Liver (tissue), 9 donors: ENCODE results near the gene WDR81. TPM values are rescaled to one million over a fixed set of nuclear protein-coding genes. Genes with fewer than 3 reads are reported as not detected.
A peak's percentile ranks its signal among the peaks of the same experiment; 100 is the strongest.

ENCODE experiments used
- DNase-seq: peaks from one replicate; pipeline ENCODE4 v3.0.0-alpha.2; 2017; ENCODE audit warnings: low spot score
- H3K27ac ChIP-seq, 2 donors: one replicate each; pipeline ENCODE4 v1.7.0; 2013; ENCODE audit warnings: inconsistent platforms in 2 of 2, low read length in 2 of 2, control low read depth in 1 of 2, low read depth in 1 of 2, mild to moderate bottlenecking in 1 of 2
- H3K27me3 ChIP-seq, 4 donors: one replicate each; pipeline versions ENCODE4 v1.6.1 to v1.7.0; 2013; ENCODE audit warnings: low read length in 3 of 4, inconsistent platforms in 1 of 4, mild to moderate bottlenecking in 1 of 4, moderate library complexity in 1 of 4; ENCODE audit not compliant: control insufficient read depth in 4 of 4, insufficient read depth in 4 of 4
- H3K36me3 ChIP-seq, 4 donors: one replicate each; pipeline versions ENCODE4 v1.6.1 to v1.7.0; 2013; ENCODE audit warnings: low read length in 3 of 4, mild to moderate bottlenecking in 3 of 4, low read depth in 1 of 4, moderate library complexity in 1 of 4; ENCODE audit not compliant: control insufficient read depth in 4 of 4, insufficient read depth in 3 of 4
- H3K4me1 ChIP-seq, 4 donors: one replicate each; pipeline versions ENCODE4 v1.6.1 to v1.7.0; 2013; ENCODE audit warnings: low read length in 3 of 4, mild to moderate bottlenecking in 3 of 4, moderate library complexity in 1 of 4; ENCODE audit not compliant: control insufficient read depth in 4 of 4, insufficient read depth in 4 of 4
- H3K4me3 ChIP-seq, 3 donors: one replicate each; pipeline versions ENCODE4 v1.6.1 to v1.7.0; 2013; ENCODE audit warnings: low read length in 3 of 3, control low read depth in 1 of 3, low read depth in 1 of 3, mild to moderate bottlenecking in 1 of 3
- H3K9ac ChIP-seq, 2 donors: one replicate each; pipeline ENCODE4 v1.7.0; 2013; ENCODE audit warnings: low read length in 2 of 2, mild to moderate bottlenecking in 2 of 2, moderate library complexity in 2 of 2, control low read depth in 1 of 2, low read depth in 1 of 2
- H3K9me3 ChIP-seq, 4 donors: one replicate each; pipeline versions ENCODE4 v1.6.1 to v1.7.0; 2013; ENCODE audit warnings: low read length in 3 of 4; ENCODE audit not compliant: control insufficient read depth in 4 of 4
- EGR1 ChIP-seq, 2 donors: IDR thresholded peaks; 2 replicates each; pipeline ENCODE4 v1.6.1; 2016 to 2018; ENCODE audit warnings: antibody characterized with exemption in 2 of 2, low read depth in 2 of 2
- FOXA1 ChIP-seq: IDR thresholded peaks from 2 replicates; pipeline ENCODE4 v1.6.1; 2016; ENCODE audit warnings: antibody characterized with exemption
- FOXA2 ChIP-seq: IDR thresholded peaks from 2 replicates; pipeline ENCODE4 v1.6.1; 2016; ENCODE audit warnings: antibody characterized with exemption
- GABPA ChIP-seq, 2 donors: IDR thresholded peaks in 1 of 2; conservative IDR thresholded peaks in 1 of 2; 2 replicates each; pipeline ENCODE4 v1.6.1; 2016; ENCODE audit warnings: antibody characterized with exemption in 2 of 2, mild to moderate bottlenecking in 1 of 2, moderate library complexity in 1 of 2
- HNF4A ChIP-seq, 2 donors: conservative IDR thresholded peaks; 2 replicates each; pipeline ENCODE4 v1.6.1; 2016; ENCODE audit warnings: antibody characterized with exemption in 2 of 2, mild to moderate bottlenecking in 2 of 2
- HNF4G ChIP-seq: IDR thresholded peaks from 2 replicates; pipeline ENCODE4 v1.6.1; 2016; ENCODE audit warnings: antibody characterized with exemption
- JUND ChIP-seq, 2 donors: IDR thresholded peaks; 2 replicates each; pipeline ENCODE4 v1.6.1; 2016; ENCODE audit warnings: antibody characterized with exemption in 2 of 2
- NR2F2 ChIP-seq: IDR thresholded peaks from 2 replicates; pipeline ENCODE4 v1.6.1; 2016; ENCODE audit warnings: antibody characterized with exemption
- RAD21 ChIP-seq, 2 donors: IDR thresholded peaks; 2 replicates each; pipeline ENCODE4 v1.6.1; 2016; ENCODE audit warnings: antibody characterized with exemption in 2 of 2, mild to moderate bottlenecking in 2 of 2
- RXRA ChIP-seq, 2 donors: IDR thresholded peaks; 2 replicates each; pipeline ENCODE4 v1.6.1; 2017 to 2018; ENCODE audit warnings: antibody characterized with exemption in 2 of 2, mild to moderate bottlenecking in 1 of 2
- SP1 ChIP-seq: IDR thresholded peaks from 2 replicates; pipeline ENCODE4 v1.6.1; 2018; ENCODE audit warnings: antibody characterized with exemption, mild to moderate bottlenecking
- TAF1 ChIP-seq: conservative IDR thresholded peaks from 2 replicates; pipeline ENCODE4 v1.6.1; 2016; ENCODE audit warnings: antibody characterized with exemption, mild to moderate bottlenecking
- YY1 ChIP-seq: IDR thresholded peaks from 2 replicates; pipeline ENCODE4 v1.6.1; 2016; ENCODE audit warnings: antibody characterized with exemption, mild to moderate bottlenecking
- whole genome bisulfite sequencing: extraction: QIAGEN DNeasy Blood & Tissue Kit; methylation state at CpG from one replicate; pipeline ENCODE4 v1.1.7; 2013; 5-methylcytosine and 5-hydroxymethylcytosine counted together
- polyA plus RNA-seq, 2 donors: library from polyadenylated mRNA; stranded (reverse) in 1 of 2; unstranded in 1 of 2; fragments of 200-250 nt in 1 of 2; fragments of >200 nt in 1 of 2; fragmentation: Nextera tagmentation in 1 of 2; extraction: Ambion mirVana in 1 of 2; gene quantifications; one replicate each; pipeline versions ENCODE4 v1.2.1 to v1.2.3, GENCODE V29; 2013 to 2015
- total RNA-seq, 2 donors: library from RNA; depleted of rRNA; stranded (reverse); fragments of >200 nt; gene quantifications; one replicate each; pipeline ENCODE4 v1.2.3, GENCODE V29; 2014
- TF ChIP-seq, protein P1 (sequence below): fragments of 150-350 bp; IDR thresholded peaks from 2 replicates; pipeline ENCODE4 v1.5.1; 2017; ENCODE audit warnings: improper control_type of control experiment, low read depth, low read length; ENCODE audit not compliant: missing input control
- TF ChIP-seq, protein P2 (sequence below): IDR thresholded peaks from 2 replicates; pipeline ENCODE4 v1.6.1; 2016; ENCODE audit warnings: antibody characterized with exemption
- TF ChIP-seq, protein P3 (sequence below): IDR thresholded peaks from 2 replicates; pipeline ENCODE4 v1.6.1; 2016; ENCODE audit warnings: antibody characterized with exemption
- TF ChIP-seq, protein P4 (sequence below): IDR thresholded peaks from 2 replicates; pipeline ENCODE4 v1.6.1; 2016; ENCODE audit warnings: antibody characterized with exemption, mild to moderate bottlenecking
- TF ChIP-seq, protein P5 (sequence below): IDR thresholded peaks from 2 replicates; pipeline ENCODE4 v1.6.1; 2016; ENCODE audit warnings: antibody characterized with exemption
- donor health status: healthy.
- donor health status: healthy.
- donor health status: healthy.
- donor health status: healthy.
- donor health status: healthy.

WDR81 gene
- total and polyA plus RNA-seq, 4 donors: 12.3 to 41.8 (median 33.0) TPM

DNA sequence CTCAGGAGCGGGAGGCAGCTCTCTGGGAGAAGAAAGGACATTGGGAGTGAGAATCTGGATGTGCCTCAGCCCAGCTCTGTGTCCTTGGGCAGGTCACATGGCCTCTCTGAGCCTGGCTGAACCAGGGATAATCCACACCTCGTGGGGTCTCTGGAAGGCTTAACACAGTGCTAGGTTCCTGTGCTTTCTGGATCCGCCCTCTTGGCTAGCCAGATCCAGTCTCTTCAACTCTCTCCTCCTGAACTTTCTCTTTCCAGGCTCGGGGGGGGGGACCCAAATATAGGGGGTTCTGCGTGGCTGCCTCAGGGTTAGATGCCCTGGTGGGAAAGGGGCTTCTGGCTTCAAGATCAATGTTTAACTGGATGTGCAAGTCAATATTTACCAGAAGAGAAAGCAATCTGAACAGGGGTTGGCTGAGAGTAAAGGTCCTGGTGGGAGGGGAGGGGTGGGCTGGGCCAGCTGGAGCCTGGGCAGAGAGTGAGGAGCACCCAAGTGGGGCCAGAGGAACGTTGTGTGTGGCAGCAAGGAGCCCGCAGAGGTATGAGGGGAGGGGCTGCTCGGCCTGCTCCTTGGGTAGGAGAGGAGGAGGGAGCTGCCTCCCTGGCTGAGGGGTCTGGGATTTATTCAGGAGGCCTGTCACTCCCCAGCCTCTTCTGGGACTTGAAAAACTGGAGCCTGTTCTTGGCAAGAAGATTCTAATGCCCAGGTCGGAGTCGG, 18.0 kb downstream of the WDR81 start, which contains the start of gene SERPINF2:
Gene SERPINF2 (plus strand): TSS at position 501 of the 717 bp plus-strand sequence. CDS start 2,125 bp downstream, outside the sequence.
- no peaks in the 10 kb centered on the region for H3K27me3 ChIP-seq
- peak within 1 kb of the TSS; percentile 79 to 89 for H3K27ac ChIP-seq
- H3K4me3 ChIP-seq: peak within 1 kb of the TSS; percentile 58 to 98 (median 87)
- TF ChIP-seq EGR1 (IDR thresholded peaks at IDR 0.05; ENCODE audit: low read depth in 2 of 2): peak in 1 of 2 donors; percentile 57
- peak; percentile 72 for TF ChIP-seq YY1
- TF ChIP-seq FOXA2: peak; percentile 91
- peak in 1 of 2 donors; percentile 42 for TF ChIP-seq GABPA (IDR thresholded peaks at IDR 0.05 in 1 of 2, conservative IDR thresholded peaks at IDR 0.05 in 1 of 2)
- TF ChIP-seq, protein P1, sequence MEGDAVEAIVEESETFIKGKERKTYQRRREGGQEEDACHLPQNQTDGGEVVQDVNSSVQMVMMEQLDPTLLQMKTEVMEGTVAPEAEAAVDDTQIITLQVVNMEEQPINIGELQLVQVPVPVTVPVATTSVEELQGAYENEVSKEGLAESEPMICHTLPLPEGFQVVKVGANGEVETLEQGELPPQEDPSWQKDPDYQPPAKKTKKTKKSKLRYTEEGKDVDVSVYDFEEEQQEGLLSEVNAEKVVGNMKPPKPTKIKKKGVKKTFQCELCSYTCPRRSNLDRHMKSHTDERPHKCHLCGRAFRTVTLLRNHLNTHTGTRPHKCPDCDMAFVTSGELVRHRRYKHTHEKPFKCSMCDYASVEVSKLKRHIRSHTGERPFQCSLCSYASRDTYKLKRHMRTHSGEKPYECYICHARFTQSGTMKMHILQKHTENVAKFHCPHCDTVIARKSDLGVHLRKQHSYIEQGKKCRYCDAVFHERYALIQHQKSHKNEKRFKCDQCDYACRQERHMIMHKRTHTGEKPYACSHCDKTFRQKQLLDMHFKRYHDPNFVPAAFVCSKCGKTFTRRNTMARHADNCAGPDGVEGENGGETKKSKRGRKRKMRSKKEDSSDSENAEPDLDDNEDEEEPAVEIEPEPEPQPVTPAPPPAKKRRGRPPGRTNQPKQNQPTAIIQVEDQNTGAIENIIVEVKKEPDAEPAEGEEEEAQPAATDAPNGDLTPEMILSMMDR: no peak
- peak; percentile 89 for TF ChIP-seq SP1
- TF ChIP-seq, protein P2, sequence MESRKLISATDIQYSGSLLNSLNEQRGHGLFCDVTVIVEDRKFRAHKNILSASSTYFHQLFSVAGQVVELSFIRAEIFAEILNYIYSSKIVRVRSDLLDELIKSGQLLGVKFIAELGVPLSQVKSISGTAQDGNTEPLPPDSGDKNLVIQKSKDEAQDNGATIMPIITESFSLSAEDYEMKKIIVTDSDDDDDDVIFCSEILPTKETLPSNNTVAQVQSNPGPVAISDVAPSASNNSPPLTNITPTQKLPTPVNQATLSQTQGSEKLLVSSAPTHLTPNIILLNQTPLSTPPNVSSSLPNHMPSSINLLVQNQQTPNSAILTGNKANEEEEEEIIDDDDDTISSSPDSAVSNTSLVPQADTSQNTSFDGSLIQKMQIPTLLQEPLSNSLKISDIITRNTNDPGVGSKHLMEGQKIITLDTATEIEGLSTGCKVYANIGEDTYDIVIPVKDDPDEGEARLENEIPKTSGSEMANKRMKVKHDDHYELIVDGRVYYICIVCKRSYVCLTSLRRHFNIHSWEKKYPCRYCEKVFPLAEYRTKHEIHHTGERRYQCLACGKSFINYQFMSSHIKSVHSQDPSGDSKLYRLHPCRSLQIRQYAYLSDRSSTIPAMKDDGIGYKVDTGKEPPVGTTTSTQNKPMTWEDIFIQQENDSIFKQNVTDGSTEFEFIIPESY: peak; percentile 68
- TF ChIP-seq RAD21 (IDR thresholded peaks at IDR 0.05): peak in 1 of 2 donors; percentile 52
- peak; percentile 53 for TF ChIP-seq HNF4G
- peak; percentile 84 to 97 for TF ChIP-seq RXRA (IDR thresholded peaks at IDR 0.05)
- TF ChIP-seq, protein P3, sequence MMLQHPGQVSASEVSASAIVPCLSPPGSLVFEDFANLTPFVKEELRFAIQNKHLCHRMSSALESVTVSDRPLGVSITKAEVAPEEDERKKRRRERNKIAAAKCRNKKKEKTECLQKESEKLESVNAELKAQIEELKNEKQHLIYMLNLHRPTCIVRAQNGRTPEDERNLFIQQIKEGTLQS: peak; percentile 46
- peak; percentile 80 to 90 for TF ChIP-seq HNF4A (conservative IDR thresholded peaks at IDR 0.05)
- TF ChIP-seq NR2F2: peak; percentile 52
- TF ChIP-seq, protein P4, sequence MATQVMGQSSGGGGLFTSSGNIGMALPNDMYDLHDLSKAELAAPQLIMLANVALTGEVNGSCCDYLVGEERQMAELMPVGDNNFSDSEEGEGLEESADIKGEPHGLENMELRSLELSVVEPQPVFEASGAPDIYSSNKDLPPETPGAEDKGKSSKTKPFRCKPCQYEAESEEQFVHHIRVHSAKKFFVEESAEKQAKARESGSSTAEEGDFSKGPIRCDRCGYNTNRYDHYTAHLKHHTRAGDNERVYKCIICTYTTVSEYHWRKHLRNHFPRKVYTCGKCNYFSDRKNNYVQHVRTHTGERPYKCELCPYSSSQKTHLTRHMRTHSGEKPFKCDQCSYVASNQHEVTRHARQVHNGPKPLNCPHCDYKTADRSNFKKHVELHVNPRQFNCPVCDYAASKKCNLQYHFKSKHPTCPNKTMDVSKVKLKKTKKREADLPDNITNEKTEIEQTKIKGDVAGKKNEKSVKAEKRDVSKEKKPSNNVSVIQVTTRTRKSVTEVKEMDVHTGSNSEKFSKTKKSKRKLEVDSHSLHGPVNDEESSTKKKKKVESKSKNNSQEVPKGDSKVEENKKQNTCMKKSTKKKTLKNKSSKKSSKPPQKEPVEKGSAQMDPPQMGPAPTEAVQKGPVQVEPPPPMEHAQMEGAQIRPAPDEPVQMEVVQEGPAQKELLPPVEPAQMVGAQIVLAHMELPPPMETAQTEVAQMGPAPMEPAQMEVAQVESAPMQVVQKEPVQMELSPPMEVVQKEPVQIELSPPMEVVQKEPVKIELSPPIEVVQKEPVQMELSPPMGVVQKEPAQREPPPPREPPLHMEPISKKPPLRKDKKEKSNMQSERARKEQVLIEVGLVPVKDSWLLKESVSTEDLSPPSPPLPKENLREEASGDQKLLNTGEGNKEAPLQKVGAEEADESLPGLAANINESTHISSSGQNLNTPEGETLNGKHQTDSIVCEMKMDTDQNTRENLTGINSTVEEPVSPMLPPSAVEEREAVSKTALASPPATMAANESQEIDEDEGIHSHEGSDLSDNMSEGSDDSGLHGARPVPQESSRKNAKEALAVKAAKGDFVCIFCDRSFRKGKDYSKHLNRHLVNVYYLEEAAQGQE: peak; percentile 65
- TF ChIP-seq FOXA1: peak; percentile 91
- TF ChIP-seq, protein P5, sequence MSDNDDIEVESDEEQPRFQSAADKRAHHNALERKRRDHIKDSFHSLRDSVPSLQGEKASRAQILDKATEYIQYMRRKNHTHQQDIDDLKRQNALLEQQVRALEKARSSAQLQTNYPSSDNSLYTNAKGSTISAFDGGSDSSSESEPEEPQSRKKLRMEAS: peak; percentile 80
- peak; percentile 31 to 58 for TF ChIP-seq JUND (IDR thresholded peaks at IDR 0.05)
- peak; percentile 95 for TF ChIP-seq TAF1
- 26% methylated on average over 10 of the region's 10 CpGs for WGBS
- peak within 1 kb of the TSS; percentile 66 to 87 for H3K9ac ChIP-seq
- no peaks in the 10 kb centered on the region for H3K9me3 ChIP-seq
- peaks cover 8 to 41% (median 27%) of the 10 kb centered on the region in 4 donors for H3K4me1 ChIP-seq
- peak; percentile 75 for DNase-seq
- H3K36me3 ChIP-seq: peaks cover 0 to 4% (median 1%) of the 10 kb centered on the region in 4 donors
